GM12878 (cell line): ENCODE measurements around the gene MRPL28.

Experiments
- CBX3 ChIP-seq: fragments of 200-600 bp; sonication (generic); IDR thresholded peaks from 2 replicates; pipeline ENCODE4 v1.6.1; 2016; ENCODE audit warnings: low read depth, borderline replicate concordance
- CEBPB ChIP-seq, 2 experiments: fragments of 150-350 bp in 1 of 2; IDR thresholded peaks; 2 replicates each; pipeline ENCODE4 v1.6.1; 2012 to 2014; ENCODE audit warnings: low read depth in 2 of 2, low read length in 2 of 2, borderline replicate concordance in 1 of 2, inconsistent platforms in 1 of 2
- CHD2 ChIP-seq: IDR thresholded peaks from 2 replicates; pipeline ENCODE4 v1.6.1; 2011; ENCODE audit warnings: low read depth, low read length, improper control_type of control experiment, borderline replicate concordance
- CTCF ChIP-seq, 3 experiments: IDR thresholded peaks in 2 of 3; conservative IDR thresholded peaks in 1 of 3; 2 replicates each; pipeline ENCODE4 v1.5.1; 2011; ENCODE audit warnings: low read depth in 3 of 3, low read length in 3 of 3, mild to moderate bottlenecking in 3 of 3, control low read depth in 2 of 3, moderate library complexity in 2 of 3, inconsistent platforms in 1 of 3, mixed read lengths in 1 of 3; ENCODE audit not compliant: control insufficient read depth in 2 of 3, insufficient read depth in 1 of 3; ENCODE audit errors: extremely low read depth in 1 of 3
- EP300 ChIP-seq, 2 experiments: fragments of 150-350 bp in 1 of 2; IDR thresholded peaks; 2 replicates each; pipeline ENCODE4 v1.6.1; 2011 to 2012; ENCODE audit warnings: low read depth in 2 of 2, low read length in 2 of 2, borderline replicate concordance in 1 of 2, improper control_type of control experiment in 1 of 2, inconsistent platforms in 1 of 2; ENCODE audit not compliant: control insufficient read depth in 1 of 2
- ESRRA ChIP-seq: IDR thresholded peaks from 2 replicates; pipeline ENCODE4 v1.6.1; 2012; ENCODE audit warnings: mild to moderate bottlenecking, low read length, improper control_type of control experiment
- POLR2A ChIP-seq: IDR thresholded peaks from 2 replicates; pipeline ENCODE4 v1.6.1; 2011; ENCODE audit warnings: low read depth, mild to moderate bottlenecking, low read length
- RCOR1 ChIP-seq: conservative IDR thresholded peaks from 2 replicates; pipeline ENCODE4 v1.6.1; 2012; ENCODE audit warnings: low read depth, low read length, improper control_type of control experiment
- RFX5 ChIP-seq: IDR thresholded peaks from 2 replicates; pipeline ENCODE4 v1.6.1; 2011; ENCODE audit warnings: low read depth, low read length, improper control_type of control experiment
- TCF12 ChIP-seq: IDR thresholded peaks from 2 replicates; pipeline ENCODE4 v1.6.1; 2011; ENCODE audit warnings: low read depth, mild to moderate bottlenecking, low read length
- USF2 ChIP-seq: IDR thresholded peaks from 2 replicates; pipeline ENCODE4 v1.6.1; 2011; ENCODE audit warnings: low read depth, low read length, improper control_type of control experiment, borderline replicate concordance
- ZNF24 ChIP-seq: fragments of 450-650 bp; IDR thresholded peaks from 2 replicates; pipeline ENCODE4 v1.6.1; 2017; ENCODE audit warnings: antibody characterized with exemption, mild to moderate bottlenecking

GRCh38 chr16:379961-380761 is 9.8 kb upstream of the MRPL28 start:
- TF ChIP-seq CHD2 (no peak), RFX5 (no peak), ZNF24 (no peak), CTCF (IDR thresholded peaks at IDR 0.05 in 2 of 3, conservative IDR thresholded peaks at IDR 0.05 in 1 of 3; ENCODE audit: control insufficient read depth in 2 of 3, extremely low read depth in 1 of 3, insufficient read depth in 1 of 3, low read depth in 3 of 3, low read length in 3 of 3) (no peak), RCOR1 (no peak), CEBPB (IDR thresholded peaks at IDR 0.05; ENCODE audit: borderline replicate concordance in 1 of 2, low read depth in 2 of 2, low read length in 2 of 2) (no peak), ESRRA (no peak), CBX3 (no peak), POLR2A (no peak), EP300 (IDR thresholded peaks at IDR 0.05; ENCODE audit: borderline replicate concordance in 1 of 2, control insufficient read depth in 1 of 2, low read depth in 2 of 2, low read length in 2 of 2) (no peak), USF2 (no peak), TCF12 (no peak)
